T-cell (primary cell): ENCODE data around the gene FAM241A. TPM values are rescaled to one million over a fixed set of nuclear protein-coding genes. Genes with fewer than 3 reads are reported as not detected.

Experiments
- ATAC-seq, 4 experiments: fragments of 200-7000 bp in 3 of 4; fragments of 150-1000 bp in 1 of 4; cut with Tn5 transposase; replicated peaks in 1 of 4; 1 replicate in 3 of 4; 2 replicates in 1 of 4; pipeline ENCODE4 v1.10.0; 2021; ENCODE audit warnings: moderate library complexity in 3 of 4, mild to moderate bottlenecking in 2 of 4, moderate number of reproducible peaks in 1 of 4
- CTCF ChIA-PET, 2 donors: fragments of 300-600 bp; sonication (Branson Sonifier 250); formaldehyde crosslinking; loops; one replicate each; lab custom pipeline; 2022; ENCODE audit warnings: antibody characterized with exemption in 2 of 2; lab: Charles Lee
- POLR2A ChIA-PET, 2 donors: fragments of 300-600 bp; sonication (Branson Sonifier 250); formaldehyde crosslinking; loops; one replicate each; lab custom pipeline; 2022; ENCODE audit warnings: antibody characterized with exemption in 2 of 2; lab: Charles Lee
- DNase-seq, 35 experiments: peaks; one replicate each; pipeline versions ENCODE4 v3.0.0 to v3.0.0-alpha.2; 2013 to 2023
- H3K27ac ChIP-seq: one replicate; pipeline ENCODE4 v1.5.1; 2013; ENCODE audit warnings: low read length
- H3K27me3 ChIP-seq, 2 experiments: replicated peaks in 1 of 2; 1 replicate in 1 of 2; 2 replicates in 1 of 2; pipeline versions ENCODE4 v1.6.1 to v1.7.0; 2013; ENCODE audit warnings: low read length in 1 of 2, mixed read lengths in 1 of 2; ENCODE audit not compliant: control insufficient read depth in 2 of 2, insufficient read depth in 2 of 2; ENCODE audit errors: extremely low read depth in 1 of 2
- H3K36me3 ChIP-seq, 2 donors: 1 replicate in 1 of 2; 2 replicates in 1 of 2; pipeline versions ENCODE4 v1.6.1 to v1.7.0; 2013; ENCODE audit warnings: low read length in 1 of 2; ENCODE audit not compliant: control insufficient read depth in 2 of 2, insufficient read depth in 1 of 2; ENCODE audit errors: extremely low read depth in 1 of 2
- H3K4me1 ChIP-seq, 2 experiments: 1 replicate in 1 of 2; 2 replicates in 1 of 2; pipeline versions ENCODE4 v1.6.1 to v1.7.0; 2013; ENCODE audit warnings: low read length in 2 of 2, mixed read lengths in 1 of 2; ENCODE audit not compliant: insufficient read depth in 2 of 2, control insufficient read depth in 1 of 2; ENCODE audit errors: extremely low read depth in 1 of 2
- H3K4me3 ChIP-seq, 2 donors: 1 replicate in 1 of 2; 2 replicates in 1 of 2; pipeline versions ENCODE4 v1.5.1 to v1.7.0; 2013; ENCODE audit warnings: mild to moderate bottlenecking in 2 of 2, low read length in 1 of 2, moderate library complexity in 1 of 2; ENCODE audit not compliant: control insufficient read depth in 1 of 2; ENCODE audit errors: extremely low read depth in 1 of 2
- H3K9me3 ChIP-seq: 2 replicates; pipeline ENCODE4 v1.7.0; 2013
- H3K27ac Mint-ChIP-seq, 2 donors: one replicate each; pipeline ENCODE4 v1.8.0; 2020 to 2021; ENCODE audit warnings: mild to moderate bottlenecking in 2 of 2, mixed read lengths in 2 of 2
- H3K27me3 Mint-ChIP-seq, 2 donors: one replicate each; pipeline ENCODE4 v1.8.0; 2021 to 2022; ENCODE audit warnings: mixed read lengths in 2 of 2
- H3K36me3 Mint-ChIP-seq: one replicate; pipeline ENCODE4 v1.8.0; 2021; ENCODE audit warnings: mixed read lengths
- H3K4me1 Mint-ChIP-seq, 3 donors: one replicate each; pipeline ENCODE4 v1.8.0; 2020 to 2022; ENCODE audit warnings: mixed read lengths in 3 of 3, mild to moderate bottlenecking in 1 of 3
- H3K4me3 Mint-ChIP-seq, 3 donors: one replicate each; pipeline ENCODE4 v1.8.0; 2020 to 2022; ENCODE audit warnings: mild to moderate bottlenecking in 3 of 3, mixed read lengths in 3 of 3, moderate library complexity in 3 of 3
- H3K9me3 Mint-ChIP-seq, 3 donors: one replicate each; pipeline ENCODE4 v1.8.0; 2020 to 2022; ENCODE audit warnings: mixed read lengths in 3 of 3
- WGBS: methylation state at CpG from one replicate; pipeline ENCODE4 v1.1.5; 2013; ENCODE audit warnings: missing lambda C conversion rate; ENCODE audit not compliant: insufficient coverage; 5-methylcytosine and 5-hydroxymethylcytosine counted together
- total RNA-seq, 35 experiments: library from RNA in 6 of 35; stranded (reverse) in 6 of 35; fragments of 120-200 nt in 1 of 35; gene quantifications; one replicate each; pipeline versions ENCODE4 v1.2.1 to v1.2.4 and lab custom pipeline; 2013 to 2026

Gene FAM241A
- total RNA-seq, 5 donors from 2014 or later (not counting 1 experiment from before 2014, with no cell fraction given): 1.4 to 3.4 (median 2.0) TPM

DNA sequence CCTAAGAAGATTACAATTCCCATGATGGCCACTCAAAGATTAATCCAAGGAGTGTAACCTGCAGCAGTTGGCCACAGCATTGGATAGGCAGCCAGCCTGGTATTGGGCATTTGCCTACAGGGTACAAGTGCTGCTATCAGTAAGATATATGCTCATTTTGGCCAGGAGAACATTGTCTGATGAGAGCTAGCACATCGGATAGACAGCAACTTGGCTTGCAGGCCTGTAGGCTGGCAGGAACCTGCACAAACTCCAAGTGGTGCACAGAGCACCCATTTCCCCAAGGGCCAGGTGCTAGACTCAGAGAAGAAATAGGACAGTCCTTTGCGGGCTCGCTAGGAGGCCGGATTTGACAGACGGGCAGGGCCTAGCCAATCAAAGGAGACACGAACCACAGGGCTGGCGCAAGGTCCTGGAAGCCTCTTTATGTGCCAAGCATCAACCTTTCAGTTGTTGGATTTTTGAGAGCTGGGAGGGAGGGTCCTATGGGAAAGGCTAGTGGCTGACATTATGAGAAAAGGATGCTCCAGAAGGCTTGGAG is 74.6 kb downstream of the FAM241A start:
- no peaks in the 10 kb centered on the region for H3K9me3 Mint-ChIP-seq
- peaks cover 0 to 2% of the 10 kb centered on the region in 2 donors for H3K27me3 Mint-ChIP-seq
- ChIA-PET POLR2A (no interaction called here), CTCF (no interaction called here)
- no peak overlapping the region for H3K27ac Mint-ChIP-seq
- ATAC-seq: no peak
- H3K4me3 Mint-ChIP-seq: no peak overlapping the region
- Histone ChIP-seq H3K27ac (no peak overlapping the region), H3K9me3 (no peaks in the 10 kb centered on the region), H3K4me1 (no peaks in the 10 kb centered on the region), H3K27me3 (no peaks in the 10 kb centered on the region), H3K4me3 (no peak overlapping the region), H3K36me3 (no peaks in the 10 kb centered on the region)
- 98% methylated on average over 7 of the region's 7 CpGs for WGBS
- no peak for DNase-seq
- no peaks in the 10 kb centered on the region for H3K36me3 Mint-ChIP-seq
- H3K4me1 Mint-ChIP-seq: peaks cover 0 to 4% (median 0%) of the 10 kb centered on the region in 3 donors

DNA sequence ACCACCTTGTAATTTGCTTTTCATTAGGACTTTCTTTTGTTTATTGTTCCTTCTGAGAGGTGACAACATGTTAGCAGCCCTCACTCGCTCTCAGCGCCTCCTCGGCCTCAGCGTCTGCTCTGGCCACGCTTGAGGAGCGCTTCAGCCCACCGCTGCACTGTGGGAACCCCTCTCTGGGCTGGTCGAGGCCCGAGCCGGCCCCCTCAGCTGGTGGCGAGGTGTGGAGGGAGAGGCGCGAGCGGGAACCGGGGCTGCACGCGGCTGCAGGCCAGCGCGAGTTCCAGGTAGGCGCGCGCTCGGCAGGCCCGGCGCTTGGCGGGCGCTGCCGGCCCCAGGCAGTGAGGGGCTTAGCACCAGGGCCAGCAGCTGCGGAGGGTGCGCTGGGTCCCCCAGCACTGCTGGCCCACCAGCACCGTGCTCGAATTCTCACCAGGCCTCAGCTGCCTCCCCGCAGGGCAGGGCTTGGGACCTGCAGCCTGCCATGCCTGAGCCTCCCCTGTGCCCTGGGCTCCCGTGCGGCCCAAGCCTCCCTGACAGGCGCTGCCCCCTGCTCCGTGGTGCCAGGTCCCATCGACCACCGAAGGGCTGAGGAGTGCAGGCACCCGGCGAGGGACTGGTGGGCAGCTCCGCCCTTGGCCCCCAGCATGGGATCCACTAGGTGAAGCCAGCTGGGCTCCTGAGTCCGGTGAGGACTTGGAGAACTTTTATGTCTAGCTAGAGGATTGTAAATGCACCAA is 77.1 kb downstream of the FAM241A start:
- no peaks in the 10 kb centered on the region for H3K27me3 ChIP-seq
- Mint-ChIP-seq H3K27me3 (peaks cover 2 to 3% of the 10 kb centered on the region in 2 donors), H3K4me3 (no peak overlapping the region), H3K36me3 (no peaks in the 10 kb centered on the region), H3K27ac (no peak overlapping the region), H3K4me1 (peaks cover 0 to 4% (median 0%) of the 10 kb centered on the region in 3 donors), H3K9me3 (no peaks in the 10 kb centered on the region)
- no peaks in the 10 kb centered on the region for H3K9me3 ChIP-seq
- DNase-seq: no peak
- POLR2A ChIA-PET: no interaction called here
- H3K27ac ChIP-seq: no peak overlapping the region
- no peaks in the 10 kb centered on the region for H3K4me1 ChIP-seq
- CTCF ChIA-PET: interaction anchor here in 1 of 2 donors (1.6 kb wide), 1 partner anchor 12 kb away, joined by 6 read pairs; no protein-coding TSS in a partner anchor
- ATAC-seq: no peak
- WGBS: 97% methylated on average over 43 of the region's 43 CpGs
- no peak overlapping the region for H3K4me3 ChIP-seq
- no peaks in the 10 kb centered on the region for H3K36me3 ChIP-seq

DNA sequence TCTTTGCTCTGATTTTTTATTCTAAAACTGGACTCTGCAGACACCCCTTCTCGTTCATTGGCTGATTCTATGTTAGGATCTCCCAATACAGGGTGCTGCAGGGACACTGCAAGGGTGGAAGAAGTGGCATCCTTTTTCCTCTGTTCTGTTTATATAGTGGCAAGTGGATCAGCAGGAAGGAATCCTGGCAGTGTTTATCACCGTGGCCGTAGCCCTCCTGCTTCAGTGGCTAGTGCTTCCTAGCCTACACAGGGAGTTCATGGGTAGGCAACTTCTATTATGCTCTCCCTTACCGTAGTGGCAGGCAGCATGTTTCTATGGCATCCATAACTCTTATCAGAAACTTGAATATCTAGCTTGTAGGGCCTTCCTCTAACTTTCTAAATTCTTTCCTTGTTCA is 79.9 kb downstream of the FAM241A start:
- POLR2A ChIA-PET: interaction anchor here in 1 of 2 donors (0.6 kb wide), 1 partner anchor 13 kb away, joined by 3 read pairs; no protein-coding TSS in a partner anchor

DNA sequence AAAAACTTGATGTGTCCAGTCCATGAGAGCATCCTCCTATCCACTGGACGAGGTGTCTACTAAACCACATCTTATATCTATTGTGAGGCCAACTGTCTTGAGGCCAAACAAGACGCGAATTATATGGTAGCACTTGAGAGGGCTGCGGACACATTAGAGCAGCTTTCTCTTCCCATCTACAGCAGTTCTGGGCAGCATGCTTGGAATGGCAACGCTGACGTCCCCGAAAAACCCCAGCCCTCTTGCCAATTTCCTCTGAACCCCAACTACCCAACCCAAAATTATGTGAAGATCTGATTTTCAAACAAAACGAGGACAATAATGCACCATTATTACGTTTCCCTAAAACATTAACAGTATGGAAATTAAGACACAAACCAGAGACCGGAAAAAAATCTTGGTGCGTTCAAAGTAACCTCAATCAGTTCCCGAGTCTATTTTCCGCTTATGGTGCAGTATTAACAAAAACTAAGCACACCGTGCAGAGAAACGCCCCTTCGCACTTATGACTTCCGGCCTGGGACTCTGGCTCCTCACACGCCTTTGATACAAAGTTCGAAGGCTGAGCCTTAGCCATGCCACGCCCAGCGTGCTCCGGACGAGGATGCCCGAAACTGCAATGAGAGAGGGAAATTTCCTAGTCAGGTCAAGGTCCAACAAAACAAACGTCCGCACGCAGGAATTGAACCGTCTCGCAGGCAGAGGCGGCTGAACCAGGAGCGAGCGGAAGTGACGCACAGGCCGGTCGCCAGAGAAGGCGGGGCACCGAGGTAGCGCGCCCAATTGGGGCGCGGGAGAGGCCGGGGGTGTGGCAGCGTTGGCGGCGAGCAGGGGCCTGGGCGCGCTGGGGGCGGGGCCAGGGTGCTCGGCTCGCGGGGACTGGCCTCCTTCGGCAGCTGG is 85.9 kb downstream of the FAM241A start:
- no peaks in the 10 kb centered on the region for H3K9me3 ChIP-seq
- Mint-ChIP-seq H3K27ac (peak overlapping the region; percentile 99), H3K9me3 (no peaks in the 10 kb centered on the region), H3K4me1 (peaks cover 38 to 42% (median 42%) of the 10 kb centered on the region in 3 donors), H3K4me3 (peak overlapping the region; percentile 86 to 94 (median 89)), H3K36me3 (no peaks in the 10 kb centered on the region), H3K27me3 (peaks cover 0 to 3% of the 10 kb centered on the region in 2 donors)
- POLR2A ChIA-PET: interaction anchor here in 1 of 2 donors (0.6 to 1.6 kb wide), 3 partner anchors 10 to 56 kb away, joined by 4 to 11 read pairs (median 4); partner anchors contain the start of gene TIFA
- H3K4me3 ChIP-seq: peak overlapping the region; percentile 83 to 84
- no peaks in the 10 kb centered on the region for H3K36me3 ChIP-seq
- ATAC-seq (peak; percentile 91 to 97 (median 92)), DNase-seq (peak; percentile 88 to 98 (median 94))
- peak overlapping the region; percentile 93 for H3K27ac ChIP-seq
- H3K27me3 ChIP-seq: peaks cover 0 to 3% of the 10 kb centered on the region in 2 experiments
- peaks cover 8 to 21% of the 10 kb centered on the region in 2 experiments for H3K4me1 ChIP-seq
- WGBS: 2% methylated on average over 52 of the region's 52 CpGs
- CTCF ChIA-PET: interaction anchor here in 1 of 2 donors (0.6 kb wide), 1 partner anchor 43 kb away, joined by 3 read pairs; no protein-coding TSS in a partner anchor

More for the DNA sequence above, 79.9 kb downstream of the FAM241A start:
- H3K4me1 Mint-ChIP-seq: peaks cover 0 to 6% (median 1%) of the 10 kb centered on the region in 3 donors
- Histone ChIP-seq H3K27ac (no peak overlapping the region), H3K4me1 (peaks cover 0 to 2% of the 10 kb centered on the region in 2 experiments), H3K27me3 (peaks cover 0 to 3% of the 10 kb centered on the region in 2 experiments), H3K36me3 (no peaks in the 10 kb centered on the region), H3K4me3 (no peak overlapping the region), H3K9me3 (no peaks in the 10 kb centered on the region)
- no peaks in the 10 kb centered on the region for H3K9me3 Mint-ChIP-seq
- DNase-seq (no peak), ATAC-seq (no peak)
- no peak overlapping the region for H3K4me3 Mint-ChIP-seq
- WGBS: 100% methylated on average over 3 of the region's 4 CpGs
- no peaks in the 10 kb centered on the region for H3K36me3 Mint-ChIP-seq
- peaks cover 2 to 3% of the 10 kb centered on the region in 2 donors for H3K27me3 Mint-ChIP-seq
- CTCF ChIA-PET: no interaction called here
- H3K27ac Mint-ChIP-seq: no peak overlapping the region

DNA sequence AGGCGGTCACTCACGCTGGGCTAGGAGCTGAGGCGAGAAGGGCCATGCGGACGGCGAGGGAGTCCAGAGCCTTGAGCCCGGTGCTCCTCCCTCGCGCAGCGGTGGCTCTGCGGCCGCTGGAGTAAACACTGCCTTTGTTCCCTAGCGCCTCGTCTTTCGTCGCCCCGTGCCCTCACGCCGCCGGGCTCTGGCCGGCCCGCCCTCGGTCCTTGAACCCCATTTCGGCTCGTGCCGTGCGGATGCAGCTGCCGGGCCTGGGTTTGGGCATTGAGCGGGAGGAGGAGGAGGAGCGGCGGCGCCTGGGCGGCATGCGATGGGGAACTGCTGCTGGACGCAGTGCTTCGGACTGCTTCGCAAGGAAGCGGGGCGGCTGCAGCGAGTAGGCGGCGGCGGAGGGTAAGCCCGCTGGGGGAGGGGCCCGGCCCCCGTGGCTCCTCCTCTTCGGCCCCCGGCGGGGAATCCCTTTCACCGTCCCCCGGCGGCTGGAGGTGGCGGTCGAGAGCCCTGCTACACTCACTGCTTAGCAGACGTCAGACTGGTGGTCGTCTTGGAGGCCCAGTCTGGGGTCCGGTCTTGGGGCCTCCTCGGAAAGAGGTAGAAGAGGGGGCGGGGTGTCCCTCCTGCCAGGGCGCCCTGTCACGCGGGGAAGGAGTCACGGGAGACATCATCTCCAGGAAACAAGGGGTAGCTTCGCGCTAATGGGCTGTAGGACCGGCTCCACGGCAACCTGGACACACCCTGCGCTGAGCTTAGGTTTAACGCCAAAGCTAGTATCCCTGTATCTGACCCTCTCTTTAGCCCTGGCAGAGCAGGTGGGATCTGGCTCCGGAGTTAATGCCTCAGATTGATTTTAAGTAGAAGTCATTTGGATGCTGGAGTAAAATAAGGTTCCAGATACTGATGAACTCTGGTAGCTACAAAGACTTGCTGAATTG is 86.8 kb downstream of the FAM241A start, which contains the start of gene AP1AR:
Gene AP1AR, plus strand, starts transcription at position 9 of the 935 bp plus-strand sequence. Its CDS starts 305 bp downstream, at position 314.
- peak; percentile 63 to 72 (median 68) for ATAC-seq
- peaks cover 42% of the 10 kb centered on the region in 3 donors for H3K4me1 Mint-ChIP-seq
- peak within 1 kb of the TSS; percentile 93 for H3K27ac ChIP-seq

More for the DNA sequence above, 86.8 kb downstream of the FAM241A start, which contains the start of gene AP1AR:
- CTCF ChIA-PET: interaction anchor here (0.6 to 1.4 kb wide), 11 partner anchors 15 to 290 kb away, joined by 3 to 10 read pairs (median 3); partner anchors contain the start of genes ALPK1 (in 1 of the 2) and TIFA (in 1 of the 2)
- DNase-seq: peak; percentile 44 to 86 (median 66)
- Mint-ChIP-seq H3K27me3 (peaks cover 0 to 1% of the 10 kb centered on the region in 2 donors), H3K4me3 (peak within 1 kb of the TSS; percentile 86 to 94 (median 89)), H3K9me3 (no peaks in the 10 kb centered on the region), H3K36me3 (no peaks in the 10 kb centered on the region), H3K27ac (peak within 1 kb of the TSS; percentile 99)
- peak within 1 kb of the TSS; percentile 83 to 84 for H3K4me3 ChIP-seq
- under 1% methylated on average over 68 of the region's 70 CpGs for WGBS
- no peaks in the 10 kb centered on the region for H3K36me3 ChIP-seq
- POLR2A ChIA-PET: interaction anchor here (0.6 to 1.6 kb wide), 6 partner anchors 13 to 55 kb away, joined by 3 to 11 read pairs (median 4); partner anchors contain the start of gene TIFA (in 1 of the 2)
- H3K9me3 ChIP-seq: no peaks in the 10 kb centered on the region
- H3K27me3 ChIP-seq: peaks cover 0 to 3% of the 10 kb centered on the region in 2 experiments
- H3K4me1 ChIP-seq: peaks cover 8 to 21% of the 10 kb centered on the region in 2 experiments
